GM21737 (cell line): ENCODE results near the gene XPO4.
"Not testable (repeated sequence)": the region's sequence is repeated elsewhere in the genome, so short reads cannot be mapped to it uniquely, and the experiment has no call there.

Source experiments
- ATAC-seq: cut with Tn5 transposase; IDR thresholded peaks from one replicate; pipeline ENCODE4 v1.9.1; 2021; ENCODE audit warnings: mild to moderate bottlenecking, moderate library complexity; ENCODE audit not compliant: unreplicated experiment

The XPO4 gene

DNA sequence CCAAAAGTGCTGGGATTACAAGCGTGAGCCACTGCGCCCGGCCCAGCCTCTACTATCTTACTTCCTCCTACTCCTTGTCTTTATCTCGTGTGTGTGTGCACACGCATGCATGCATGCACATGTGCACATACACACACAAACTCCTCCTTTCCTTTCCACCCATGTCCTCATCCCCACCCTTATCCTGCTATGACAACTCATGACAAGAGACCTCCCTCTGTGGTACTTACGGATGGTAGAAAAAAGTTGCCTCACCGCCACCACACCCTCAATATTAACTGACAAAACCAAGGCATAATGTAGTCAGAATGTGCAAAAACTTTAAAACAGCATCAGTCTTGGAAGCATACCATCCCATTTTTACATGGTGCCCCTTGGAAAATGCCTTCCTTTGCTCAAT, 112.9 kb downstream of the XPO4 start:
- no peak for ATAC-seq

DNA sequence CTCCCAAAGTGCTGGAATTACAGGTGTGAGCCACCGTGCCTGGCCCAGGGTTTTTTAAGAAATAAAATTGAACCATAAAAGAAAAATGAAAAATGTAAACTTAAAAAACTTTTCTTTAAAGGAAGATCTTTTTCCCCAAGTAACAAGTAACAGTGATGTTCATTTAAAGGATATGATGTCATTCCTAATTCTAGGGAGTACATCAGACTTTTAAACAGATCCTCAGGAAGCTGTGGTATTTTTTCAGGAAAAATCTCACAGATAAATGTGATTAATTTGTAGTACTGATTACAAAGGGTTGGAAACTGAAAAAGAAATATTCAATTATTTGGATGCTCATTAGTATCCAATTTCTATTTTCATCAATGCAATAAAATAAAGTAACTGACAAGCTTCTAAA, 114.2 kb downstream of the XPO4 start:
- ATAC-seq, result no peak

DNA sequence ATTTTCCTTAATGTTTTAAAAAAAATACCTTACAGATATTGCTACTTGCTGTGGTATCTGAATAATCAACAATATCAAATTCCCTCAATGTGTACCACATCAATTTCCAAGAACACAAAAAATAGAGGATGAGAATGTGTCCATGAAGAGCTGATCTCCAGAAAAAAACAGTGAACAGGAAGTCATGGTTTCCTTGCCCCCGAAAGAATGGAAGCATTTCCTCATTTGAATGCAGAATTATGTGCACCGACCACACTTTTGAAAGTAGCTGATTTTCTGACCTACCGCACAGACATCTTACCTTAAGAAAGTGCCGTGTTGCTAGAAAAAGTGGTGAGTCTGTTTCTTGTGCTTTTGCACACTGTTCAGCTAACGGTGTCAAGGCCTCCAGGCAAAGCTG, 115.4 kb downstream of the XPO4 start:
- no peak for ATAC-seq

DNA sequence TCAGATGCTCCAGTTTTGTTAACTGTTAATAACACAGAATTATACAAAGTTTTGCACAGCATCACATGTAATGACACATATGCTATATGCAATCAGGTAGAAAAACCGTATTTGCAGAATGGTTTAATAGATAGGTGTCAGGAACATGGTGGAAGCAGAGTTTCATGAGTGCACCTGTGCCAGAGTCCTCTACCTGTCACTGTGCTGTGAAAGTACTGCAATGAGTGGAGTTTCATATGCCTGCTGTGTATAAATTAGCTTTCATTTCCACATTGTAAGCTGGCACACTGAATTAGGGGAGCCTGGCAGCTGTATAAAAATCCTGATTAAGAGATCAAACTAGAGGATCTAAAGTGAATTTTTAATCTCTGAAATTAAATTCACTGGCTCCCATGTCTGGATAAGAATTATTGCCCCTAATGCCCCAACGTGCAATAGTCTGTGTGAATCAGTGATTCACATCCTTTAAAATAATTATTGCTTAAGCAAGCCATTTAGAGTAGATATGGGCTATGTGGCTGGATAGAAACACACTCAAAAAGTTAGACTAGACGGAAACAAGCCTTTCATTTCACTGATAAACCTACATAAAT, 120.3 kb downstream of the XPO4 start:
- peak; percentile 82 for ATAC-seq

DNA sequence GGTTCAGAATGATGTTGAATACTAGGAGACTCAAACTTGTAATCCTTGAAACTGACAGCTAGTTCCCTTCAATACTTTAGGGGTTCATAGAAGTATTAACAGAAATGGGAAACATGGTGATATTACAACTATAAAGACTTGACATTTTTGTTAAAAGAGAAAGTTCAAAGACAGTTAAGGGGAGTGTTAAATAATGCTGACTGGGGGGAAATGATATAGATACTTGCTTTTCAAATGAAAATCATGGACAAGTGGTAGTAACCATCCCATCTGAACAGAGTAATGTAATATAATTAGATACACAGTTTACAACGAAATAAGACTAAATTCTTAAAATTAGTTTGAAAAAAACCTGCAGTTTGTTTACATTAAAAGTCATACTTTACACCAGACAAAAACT, 122.2 kb downstream of the XPO4 start:
- ATAC-seq, result no peak

DNA sequence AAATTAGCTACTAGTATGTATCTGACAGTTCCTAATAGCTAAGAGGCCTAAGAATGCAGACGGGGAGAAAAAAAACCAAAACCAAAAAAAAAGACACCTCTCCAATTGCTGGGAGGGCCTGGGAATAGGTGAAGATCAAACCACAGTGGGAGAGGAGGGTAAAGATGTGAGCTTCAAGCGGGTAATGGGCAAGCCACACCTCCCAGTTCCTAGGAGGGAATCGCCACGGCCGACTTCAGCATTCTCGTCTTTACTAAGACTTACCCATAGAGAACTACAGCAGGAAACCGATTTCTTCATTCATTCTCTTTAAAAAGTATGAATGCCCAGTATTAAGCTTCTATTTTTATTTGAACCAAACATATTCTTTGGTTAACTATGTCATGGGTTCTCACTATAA, 123.1 kb downstream of the XPO4 start:
- no peak for ATAC-seq

DNA sequence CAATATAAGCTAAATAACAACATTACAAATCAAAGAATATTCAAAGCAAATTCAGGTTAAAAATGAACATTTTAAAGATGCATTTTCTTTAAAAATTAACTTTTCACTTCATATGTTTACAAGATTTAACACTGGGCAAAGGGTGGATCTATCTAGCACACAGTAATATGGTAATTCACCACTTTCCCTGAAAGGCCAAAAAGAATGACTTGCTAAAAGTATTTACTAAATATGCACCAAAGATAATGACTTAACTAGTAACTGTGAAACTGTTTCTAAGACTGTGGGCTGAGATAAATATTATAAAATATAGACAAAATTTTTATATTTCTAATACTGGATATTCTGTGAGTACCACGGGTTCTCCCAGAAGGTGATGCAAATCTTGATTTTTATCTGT, 124.2 kb downstream of the XPO4 start:
- no peak for ATAC-seq

DNA sequence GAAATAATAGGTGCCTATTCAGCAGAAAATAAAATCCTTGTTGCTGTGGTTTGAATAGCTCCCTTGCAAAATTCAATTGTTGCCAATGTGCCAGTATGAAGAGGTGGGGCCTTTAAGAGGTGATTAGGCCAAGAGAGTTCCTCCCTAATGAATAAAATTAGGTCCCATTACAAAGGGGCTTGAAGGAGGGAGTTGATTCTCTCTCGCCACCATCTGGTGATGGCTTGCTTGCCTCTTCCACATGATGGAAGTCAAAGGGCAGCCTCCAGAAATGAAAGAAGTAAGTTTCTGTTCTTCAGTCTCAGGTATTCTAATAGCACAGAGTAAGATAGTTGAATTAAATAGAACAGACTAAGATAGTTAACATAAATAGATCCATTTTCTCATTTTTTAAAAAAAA, 125.8 kb downstream of the XPO4 start:
- no peak for ATAC-seq

DNA sequence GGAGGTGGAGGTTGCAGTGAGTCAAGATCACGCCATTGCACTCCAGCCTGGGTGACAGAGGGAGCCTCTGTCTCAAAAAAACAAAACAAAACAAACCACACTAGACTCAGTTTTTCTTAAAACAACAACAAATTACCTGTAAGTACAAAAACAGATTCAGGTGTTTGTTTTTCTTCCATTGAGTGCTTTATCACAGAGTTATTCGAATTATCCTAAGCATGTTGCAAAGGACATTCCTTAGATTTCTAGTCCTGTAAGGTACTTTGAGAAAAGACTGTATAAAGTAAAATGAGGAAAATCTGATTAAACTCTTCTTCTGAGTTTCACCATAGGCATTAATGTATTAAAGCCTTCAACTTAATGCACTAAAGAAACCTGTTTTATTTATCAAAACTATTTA, 126.6 kb downstream of the XPO4 start:
- ATAC-seq, result no peak

DNA sequence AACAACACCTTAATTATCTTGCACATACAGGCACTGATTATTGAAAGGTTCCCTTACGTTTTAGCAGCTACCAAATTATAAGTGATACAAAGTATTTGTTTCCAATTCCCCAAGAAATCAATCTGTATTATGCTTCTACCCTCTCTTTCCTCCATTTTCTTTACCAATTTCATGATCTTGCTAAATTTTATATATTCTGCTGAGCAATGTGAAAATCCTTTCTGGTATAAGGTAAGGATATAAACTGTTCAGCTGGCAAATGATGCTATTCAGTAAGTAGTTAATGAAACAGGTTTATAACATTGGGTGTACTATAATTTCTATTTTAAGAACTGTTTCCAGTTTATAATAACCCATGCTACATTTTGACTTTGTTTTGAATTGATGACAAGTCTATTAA, 127.8 kb downstream of the XPO4 start:
- no peak for ATAC-seq

DNA sequence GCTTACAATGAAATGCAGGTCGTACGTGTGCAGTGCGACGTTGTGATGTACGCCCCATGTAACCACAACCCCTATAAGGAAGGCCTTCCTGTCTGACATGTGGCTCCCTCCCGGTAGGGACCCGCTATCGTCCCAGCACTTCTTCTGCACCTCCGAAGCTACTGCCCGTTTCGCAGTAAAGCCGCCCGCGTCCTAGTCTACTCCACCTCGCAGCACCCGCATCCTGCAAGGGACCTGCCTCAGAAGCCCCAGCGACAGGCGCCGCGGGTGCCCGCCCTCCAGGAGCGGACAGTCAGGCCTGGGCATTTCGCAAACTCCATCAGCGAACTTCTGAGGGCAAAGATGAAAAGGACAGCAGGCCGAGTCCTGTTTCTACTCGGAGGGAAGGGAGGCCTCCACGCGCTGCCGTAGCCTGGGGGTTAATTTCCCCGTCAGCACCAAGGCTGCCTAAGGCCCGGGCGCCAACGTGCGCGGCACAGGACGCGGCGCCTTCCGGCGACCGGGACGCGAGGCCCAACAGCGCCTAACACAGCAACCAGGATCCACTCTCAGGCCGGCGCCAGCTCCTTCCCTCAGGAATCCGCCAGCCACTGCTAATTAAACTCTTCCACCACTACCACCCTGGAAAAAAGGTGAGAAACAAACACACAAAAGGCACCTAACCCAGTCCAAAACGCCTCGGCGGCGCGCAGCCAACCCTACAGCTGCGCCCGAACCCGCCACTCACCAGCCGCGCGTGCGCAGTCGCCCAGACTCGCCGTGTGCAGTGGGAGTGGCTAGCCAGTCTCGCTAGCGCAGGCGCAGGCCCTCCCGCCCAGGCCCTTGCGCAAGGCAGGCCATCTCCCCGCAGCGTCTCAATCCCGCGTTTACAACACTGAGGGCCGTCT, 129.1 kb downstream of the XPO4 start, which contains the start of gene EEF1AKMT1:
EEF1AKMT1 (minus strand) TSS at position 768 of the 887 bp plus-strand sequence. CDS start 16,363 bp downstream, outside the sequence.
- ATAC-seq, result peak; percentile 87

DNA sequence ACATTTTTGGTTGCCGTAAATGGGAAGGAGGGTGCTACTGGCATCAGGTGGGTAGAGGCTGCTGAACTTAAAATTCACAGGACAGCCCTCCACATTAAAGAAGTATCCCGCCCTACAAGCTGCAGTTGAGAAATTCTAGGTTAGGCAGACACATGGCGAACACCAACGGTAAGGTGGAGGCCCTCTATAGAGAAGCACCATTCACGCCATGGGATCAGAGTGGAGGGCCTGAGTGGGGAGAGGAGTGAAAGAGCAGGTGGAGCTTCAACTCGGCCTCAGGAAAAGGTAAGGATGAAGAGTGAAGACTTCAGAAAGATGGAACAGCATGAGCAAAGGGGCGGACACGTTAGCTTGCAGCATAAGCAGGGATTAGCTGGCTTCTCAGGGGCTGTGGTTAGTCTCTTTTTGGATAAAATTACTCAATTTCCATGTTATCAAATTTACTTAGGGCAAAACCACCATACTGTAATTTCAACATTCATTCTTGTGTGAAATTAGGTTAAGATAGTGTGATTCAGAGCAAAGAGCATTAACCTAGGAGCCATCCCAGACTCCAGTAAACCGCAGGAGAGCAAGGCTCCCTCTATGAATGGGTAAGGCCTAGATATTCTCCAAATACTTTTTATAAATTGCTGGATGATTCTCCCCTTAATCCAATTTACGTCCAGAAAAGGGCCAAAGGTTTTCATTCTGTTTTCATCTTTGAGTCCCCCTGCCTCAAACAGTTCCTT, 130.0 kb downstream of the XPO4 start:
- ATAC-seq, result no peak

DNA sequence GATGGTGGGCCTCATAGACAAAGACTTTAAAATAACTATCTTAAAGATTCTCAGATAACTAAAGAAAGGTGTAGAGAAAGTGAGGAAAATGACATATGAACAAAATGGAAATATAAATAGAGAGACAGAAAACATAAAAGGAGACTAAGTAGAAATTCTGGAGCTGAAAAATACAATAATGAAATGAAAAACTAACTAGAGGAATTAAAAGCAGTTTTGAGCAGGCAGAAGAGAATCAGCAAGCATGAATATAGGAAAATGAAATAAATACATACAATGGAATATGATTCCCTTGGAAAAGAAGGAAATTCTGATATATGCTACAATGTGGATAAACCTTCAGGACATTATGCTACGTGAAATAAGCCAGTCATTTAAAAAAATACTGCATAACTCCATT, 132.7 kb downstream of the XPO4 start:
- no peak for ATAC-seq

DNA sequence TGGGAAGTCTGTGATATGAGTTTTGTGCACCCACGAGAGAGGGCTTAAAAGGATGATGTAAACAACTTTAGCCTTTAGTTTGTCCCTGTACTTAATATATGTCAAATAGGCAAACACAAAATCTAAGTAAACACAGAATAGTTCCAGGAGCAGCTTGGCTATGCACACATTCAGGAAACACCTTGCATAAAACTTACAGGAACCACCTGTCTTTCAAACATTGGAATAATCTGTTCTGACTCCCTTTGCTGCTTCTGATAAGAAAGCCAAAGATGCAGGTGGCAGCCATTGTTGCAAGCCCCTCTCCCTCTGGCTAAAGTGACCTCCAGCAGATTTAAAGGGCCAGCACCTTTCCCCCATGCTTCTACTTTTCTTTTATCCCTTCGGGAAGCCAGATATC, 133.5 kb downstream of the XPO4 start:
- ATAC-seq, result no peak

DNA sequence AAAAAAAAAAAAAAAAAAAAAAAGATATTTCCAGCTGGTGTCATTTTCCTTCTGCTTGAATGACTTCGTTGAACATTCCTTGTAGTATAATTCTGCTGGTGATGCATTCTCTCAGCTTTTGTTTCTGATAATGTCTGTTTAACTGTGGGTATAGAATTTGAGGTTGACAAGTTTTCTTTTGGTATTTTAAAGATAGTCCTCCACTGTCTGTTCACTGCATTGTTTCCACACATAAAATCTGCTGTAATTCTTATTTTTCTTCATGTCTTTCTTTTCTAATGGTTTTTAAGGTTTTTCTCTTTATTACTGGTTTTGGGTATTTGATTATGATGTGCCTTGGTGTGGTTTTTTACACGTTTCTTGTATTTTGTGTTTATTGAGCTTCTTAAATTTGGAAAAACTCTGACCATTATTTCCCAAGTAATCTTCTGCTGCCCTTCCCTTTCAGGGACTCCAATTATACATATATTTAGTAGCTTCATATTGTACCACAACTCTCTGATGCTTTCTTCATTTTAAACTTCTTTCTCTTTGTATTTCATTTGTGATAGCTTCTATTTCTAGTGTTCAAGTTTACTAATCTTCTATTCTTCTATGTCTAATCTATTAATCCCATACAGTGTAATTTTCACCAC, 135.1 kb downstream of the XPO4 start:
- ATAC-seq, result no peak

DNA sequence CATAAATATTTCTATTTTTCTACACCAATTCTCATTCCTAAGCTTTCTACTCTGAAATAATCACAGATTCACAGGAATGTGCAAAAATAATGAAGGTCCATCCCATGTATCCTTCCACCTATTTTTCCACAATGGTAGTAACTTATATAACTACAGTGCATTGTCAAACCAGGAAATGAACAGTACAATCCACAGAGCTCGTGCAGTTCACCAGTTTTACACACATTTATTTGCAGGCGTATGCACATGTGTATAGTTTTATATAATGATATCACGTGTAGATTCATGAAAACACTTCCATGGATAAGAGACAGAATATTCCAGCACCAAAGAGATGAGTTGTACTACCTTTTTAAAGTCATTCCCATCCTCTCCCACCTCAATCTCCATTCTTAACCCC, 141.7 kb downstream of the XPO4 start:
- ATAC-seq, result no peak

DNA sequence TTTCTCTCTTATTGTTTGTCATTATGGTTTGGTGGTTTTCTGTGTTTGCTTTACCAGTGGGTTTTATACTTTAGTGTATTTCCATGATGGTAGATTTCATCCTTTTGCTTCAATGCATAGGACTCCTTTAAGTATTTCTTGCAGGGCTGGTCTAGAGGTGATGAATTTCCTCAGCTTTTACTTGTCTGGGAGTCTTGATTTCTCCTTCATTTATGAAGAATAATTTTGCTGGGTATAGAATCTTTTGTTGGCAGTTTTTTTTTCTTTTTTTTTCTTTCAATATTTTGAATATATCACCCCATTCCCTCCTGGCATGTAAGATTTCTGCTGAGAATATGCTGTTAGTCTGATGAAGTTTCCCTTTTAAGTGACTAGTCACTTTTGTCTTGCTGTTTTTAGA, 148.5 kb downstream of the XPO4 start:
- ATAC-seq, result no peak

DNA sequence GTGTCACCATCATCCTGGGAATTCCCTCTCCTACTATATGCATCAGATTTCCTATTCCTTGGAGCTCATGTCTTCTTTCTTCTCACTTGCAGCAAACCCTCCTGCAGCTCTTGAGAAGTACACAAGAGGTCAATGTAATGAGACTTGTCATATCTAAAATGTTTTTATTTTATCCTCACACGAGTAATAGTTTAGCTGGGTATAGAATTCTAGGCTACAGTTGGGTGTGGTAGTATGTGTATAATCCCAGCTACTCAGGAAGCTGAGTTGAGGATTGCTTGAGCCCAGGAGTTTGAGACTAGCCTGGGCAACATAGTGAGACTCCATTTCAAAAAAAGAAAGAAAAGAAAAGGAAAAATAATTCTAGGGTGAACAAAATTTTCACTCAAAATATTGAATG, 153.2 kb downstream of the XPO4 start:
- ATAC-seq, result no peak

DNA sequence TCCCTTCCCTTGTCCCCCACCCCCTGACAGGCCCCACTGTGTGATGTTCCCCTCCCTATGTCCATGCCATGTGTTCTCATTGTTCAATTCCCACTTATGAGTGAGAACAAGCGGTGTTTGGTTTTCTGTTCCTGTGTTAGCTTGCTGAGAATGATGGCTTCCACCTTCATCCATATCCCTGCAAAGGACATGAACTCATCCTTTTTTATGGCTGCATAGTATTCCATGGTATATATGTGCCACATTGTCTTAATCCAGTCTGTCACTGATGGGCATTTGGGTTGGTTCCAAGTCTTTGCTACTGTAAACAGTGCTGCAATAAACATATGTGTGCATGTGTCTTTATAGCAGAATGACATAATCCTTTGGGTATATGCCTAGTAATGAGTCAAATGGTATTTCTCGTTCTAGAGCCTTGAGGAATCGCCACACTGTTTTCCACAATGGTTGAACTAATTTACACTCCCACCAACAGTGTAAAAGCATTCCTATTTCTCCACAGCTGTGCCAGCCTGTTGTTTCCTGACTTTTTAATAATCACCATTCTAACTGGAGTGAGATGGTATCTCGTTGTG, 158.6 kb downstream of the XPO4 start:
- ATAC-seq, result not testable (repeated sequence)

DNA sequence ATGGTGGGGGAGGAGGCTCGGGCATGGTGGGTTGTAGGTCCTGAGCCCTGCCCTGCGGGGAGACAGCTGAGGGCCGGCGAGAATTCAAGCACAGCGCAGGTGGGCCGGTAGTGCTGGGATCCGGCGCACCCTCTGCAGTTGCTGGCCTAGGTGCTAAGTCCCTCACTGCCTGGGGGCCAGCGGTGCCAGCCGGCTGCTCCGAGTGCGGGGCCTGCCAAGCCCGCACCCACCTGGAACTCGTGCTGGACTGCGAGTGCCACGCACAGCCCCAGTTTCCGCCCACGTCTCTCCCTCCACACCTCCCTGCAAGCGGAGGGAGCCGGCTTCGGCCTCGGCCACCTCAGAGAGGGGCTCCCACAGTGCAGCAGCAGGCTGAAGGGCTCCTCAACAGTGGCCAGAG, 162.5 kb downstream of the XPO4 start:
- no peak for ATAC-seq

DNA sequence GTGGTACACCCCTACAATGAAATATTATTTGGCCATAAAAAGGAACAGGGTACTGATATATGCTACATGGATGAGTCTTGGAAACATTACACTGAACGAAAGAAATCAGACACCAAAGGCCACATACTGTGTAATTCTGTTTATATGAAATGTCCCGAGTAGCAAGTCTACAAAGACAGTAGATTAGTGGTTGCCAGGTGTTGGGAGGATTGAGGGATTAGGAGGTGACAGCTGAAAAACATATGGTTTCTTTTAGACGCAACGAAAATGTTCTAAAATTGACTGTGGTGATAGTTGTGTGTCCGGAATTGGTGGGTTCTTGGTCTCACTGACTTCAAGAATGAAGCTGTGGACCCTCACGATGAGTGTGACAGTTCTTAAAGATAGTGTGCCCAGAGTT, 163.9 kb downstream of the XPO4 start:
- no peak for ATAC-seq
